ENCODE results near the gene BBLN.
"Not testable (repeated sequence)": the region's sequence is repeated elsewhere in the genome, so short reads cannot be mapped to it uniquely, and the experiment has no call there.

BBLN gene

DNA sequence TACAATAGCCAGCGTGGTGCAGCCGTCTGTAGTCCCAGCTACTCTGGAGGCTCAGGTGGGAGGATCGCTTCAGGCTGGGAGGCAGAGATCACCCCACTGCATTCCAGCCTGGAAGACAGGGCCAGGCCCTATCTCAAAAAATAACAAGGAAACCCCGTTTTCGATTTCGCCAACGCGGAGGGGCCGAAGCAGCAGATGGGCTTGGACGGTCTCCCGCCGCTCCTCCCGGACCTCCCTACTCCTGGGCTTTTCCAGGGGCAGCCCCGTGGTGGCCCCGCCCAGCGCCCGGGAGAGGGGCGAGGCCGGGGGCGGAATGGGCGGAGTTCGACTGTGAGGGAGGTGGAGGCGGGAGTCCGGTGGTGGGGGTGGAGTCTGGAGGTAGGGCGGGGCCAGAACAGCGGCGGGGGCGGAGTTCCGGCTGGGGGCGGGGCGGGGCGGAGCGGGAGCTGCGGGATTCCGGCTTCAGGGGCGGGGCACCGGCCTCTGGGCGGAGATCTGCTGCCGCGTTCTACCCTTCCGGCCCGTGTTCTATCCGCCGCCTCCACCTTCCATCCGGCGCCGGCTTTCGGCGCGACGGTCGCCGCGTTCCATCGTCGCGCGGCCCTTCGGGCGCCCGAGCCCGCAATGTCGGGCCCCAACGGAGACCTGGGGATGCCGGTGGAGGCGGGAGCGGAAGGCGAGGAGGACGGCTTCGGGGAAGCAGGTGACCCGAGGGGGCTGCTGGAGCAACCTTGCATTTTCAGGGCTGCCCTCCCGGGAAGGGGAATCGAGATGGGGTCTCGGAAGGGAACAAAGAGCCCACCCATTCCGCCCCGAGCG, at the start of gene BBLN:
TSS of gene BBLN (plus strand) at position 482 of the 819 bp plus-strand sequence. CDS start at position 625, 143 bp downstream.
- DNase-seq (ENCODE audit: low spot score) = peak; percentile 87

DNA sequence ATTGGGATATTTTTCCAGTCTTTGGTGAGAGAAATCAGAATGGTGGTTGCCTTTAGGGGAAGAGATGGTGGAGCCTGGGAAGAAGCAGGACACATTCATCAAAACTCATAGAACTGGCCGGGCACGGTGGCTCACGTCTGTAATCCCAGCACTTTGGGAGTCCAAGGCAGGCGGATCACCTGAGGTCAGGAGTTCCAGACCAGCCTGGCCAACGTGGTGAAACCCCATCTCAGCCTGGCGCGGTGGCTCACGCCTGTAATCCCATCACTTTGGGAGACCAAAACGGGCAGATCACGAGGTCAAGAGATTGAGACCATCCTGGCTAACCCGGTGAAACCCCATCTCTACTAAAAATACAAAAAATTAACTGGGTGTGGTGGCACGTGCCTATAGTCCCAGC, 48.3 kb upstream of the BBLN start:
- not testable (repeated sequence) for DNase-seq (ENCODE audit: low spot score)

DNA sequence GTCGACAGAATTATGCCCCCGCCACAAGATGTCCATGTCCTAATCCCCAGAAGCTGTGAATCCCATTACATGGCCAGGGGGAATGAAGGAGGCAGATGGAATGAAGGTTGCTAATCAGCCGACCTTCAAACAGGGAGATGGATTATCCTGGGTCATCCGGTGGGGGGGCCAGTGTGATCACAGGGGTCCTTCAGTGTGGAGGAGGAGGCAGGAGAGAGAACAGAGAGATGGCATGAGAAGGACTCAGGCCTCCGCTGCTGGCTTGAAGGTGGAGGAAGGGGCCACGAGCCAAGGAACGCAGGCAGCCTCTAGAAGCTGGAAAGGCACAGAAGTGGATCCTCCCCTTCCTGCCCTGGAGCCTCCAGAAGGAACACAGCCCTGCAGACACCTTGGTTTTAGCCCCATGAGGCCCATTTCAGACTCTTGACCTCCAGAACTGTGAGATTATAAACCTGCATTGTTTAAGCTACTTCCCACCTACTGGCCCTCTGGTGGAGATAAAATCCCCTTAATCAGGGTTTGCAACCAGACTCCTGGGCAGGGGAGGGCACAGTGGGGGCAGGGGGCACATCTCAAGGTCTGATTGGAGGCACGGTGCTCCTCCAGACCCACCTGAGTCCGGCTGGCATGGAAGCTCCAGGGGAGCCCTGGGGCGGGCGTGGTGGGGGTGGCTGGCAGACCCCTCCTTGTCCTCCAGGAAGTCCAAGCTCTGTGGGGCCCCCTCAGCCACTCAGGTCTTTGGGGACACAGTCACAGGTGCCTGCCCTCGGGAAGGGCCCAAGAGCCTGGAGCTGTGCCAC, 46.3 kb upstream of the BBLN start:
- DNase-seq (ENCODE audit: low spot score) = no peak

- no peak for DNase-seq (ENCODE audit: low spot score)
Measured at GRCh38 chr9:128114326-128115186, 45.5 kb upstream of the BBLN start.

DNA sequence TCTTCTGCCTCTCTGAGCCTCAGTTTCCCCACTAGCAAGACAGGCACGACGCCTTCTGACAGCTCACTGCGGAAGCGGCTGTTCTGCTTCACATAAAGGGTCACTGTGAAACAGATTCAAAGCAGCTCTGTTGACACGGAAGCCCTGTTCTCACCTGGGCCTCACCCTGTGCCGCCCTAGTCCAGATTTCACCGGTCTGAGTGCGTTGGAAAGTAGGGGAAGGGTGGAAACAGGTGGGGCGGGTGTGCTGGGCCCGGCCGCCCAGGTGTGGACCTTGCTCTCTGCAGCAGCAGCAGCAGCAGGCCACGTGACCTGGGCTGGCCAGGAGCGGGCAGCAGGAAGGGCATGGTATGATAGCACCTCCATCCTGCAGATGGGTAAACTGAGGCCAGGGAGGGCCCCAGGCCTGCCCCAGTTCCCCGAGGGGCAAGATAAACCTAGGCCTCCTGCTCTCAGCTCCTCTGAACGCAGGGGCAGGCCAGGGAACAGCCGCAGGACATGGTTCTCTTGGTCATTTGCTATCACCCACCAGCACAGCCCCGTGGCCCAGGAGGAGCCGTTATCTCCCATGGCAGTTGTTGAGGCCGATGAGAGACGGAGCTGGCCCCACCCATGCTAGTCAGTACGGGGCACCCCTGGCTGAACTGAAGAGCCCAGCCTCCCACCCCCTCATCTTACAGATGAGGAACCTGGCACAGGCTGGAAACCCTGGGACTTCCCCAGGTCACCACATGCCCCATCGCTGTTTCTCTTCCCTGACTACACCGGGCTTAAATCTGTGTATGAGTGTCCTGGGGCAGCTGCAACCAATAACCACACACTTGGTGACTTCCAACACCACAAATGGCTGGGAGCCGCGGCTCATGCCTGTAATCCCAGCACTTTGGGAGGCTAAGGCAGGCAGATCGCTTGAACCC, 44.6 kb upstream of the BBLN start:
- peak; percentile 84 for DNase-seq (ENCODE audit: low spot score)

- no peak for DNase-seq (ENCODE audit: low spot score)
Measured at GRCh38 chr9:128116104-128117083, 43.7 kb upstream of the BBLN start.

DNA sequence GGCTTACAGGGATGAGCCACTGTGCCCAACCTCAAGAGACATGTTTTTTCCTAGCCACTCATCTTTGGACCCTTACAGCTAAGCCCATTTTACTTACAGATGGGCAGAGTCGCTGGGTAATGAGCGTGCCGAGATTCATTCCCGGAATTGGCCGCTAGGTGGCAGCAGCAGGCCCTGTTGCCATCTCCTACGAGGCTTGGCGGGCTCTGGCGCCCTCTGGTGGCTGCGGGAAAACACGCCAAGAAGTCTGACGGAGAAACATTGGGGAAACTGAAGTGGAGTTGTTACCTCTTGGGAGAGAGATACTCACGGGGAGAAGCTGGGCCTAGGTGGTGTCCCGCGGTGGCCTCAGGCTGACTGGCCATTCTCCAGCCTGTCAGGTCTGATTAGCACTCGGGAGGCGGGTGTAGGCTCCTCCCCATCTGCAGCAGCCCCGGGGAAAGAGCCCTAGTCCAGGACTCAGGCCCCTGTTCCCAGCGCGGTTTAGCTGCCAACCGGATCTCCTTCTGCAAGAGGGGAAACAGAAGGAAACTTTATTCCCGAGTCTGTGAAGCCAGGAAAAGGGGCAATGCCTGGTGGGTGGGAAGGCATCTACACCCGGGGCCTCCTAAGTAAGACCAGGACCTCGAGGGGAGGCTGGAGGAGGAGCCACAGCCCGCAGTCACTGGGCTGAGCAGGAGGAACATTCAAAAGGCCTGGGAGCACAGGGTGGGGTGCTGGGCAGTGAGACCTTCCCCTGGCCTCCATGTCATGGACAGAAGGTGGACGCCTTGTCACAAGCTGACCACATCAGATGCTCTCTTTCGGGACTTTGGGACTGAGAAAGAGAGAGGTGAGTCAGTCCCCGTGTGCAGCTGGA, 42.2 kb upstream of the BBLN start:
- DNase-seq (ENCODE audit: low spot score) = peak; percentile 75

DNA sequence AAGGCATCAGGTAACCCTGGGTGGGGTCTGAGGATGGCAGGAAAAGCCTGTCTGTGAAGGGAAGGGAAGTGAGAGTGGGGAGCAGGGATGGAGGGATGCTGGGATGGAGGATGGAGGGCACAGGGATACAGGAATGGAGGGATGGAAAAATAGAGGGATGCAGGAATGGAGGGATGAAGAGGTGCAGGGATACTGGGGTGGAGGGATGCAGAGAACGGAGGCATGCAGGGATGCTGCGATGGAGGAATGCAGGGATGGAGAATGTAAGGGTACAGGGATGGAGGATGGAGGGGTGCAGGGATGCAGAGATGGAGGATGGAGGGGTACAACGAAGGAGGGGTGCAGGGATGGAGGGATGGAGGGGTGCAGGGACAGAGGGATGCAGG, 41.6 kb upstream of the BBLN start:
- DNase-seq (ENCODE audit: low spot score) = no peak

DNA sequence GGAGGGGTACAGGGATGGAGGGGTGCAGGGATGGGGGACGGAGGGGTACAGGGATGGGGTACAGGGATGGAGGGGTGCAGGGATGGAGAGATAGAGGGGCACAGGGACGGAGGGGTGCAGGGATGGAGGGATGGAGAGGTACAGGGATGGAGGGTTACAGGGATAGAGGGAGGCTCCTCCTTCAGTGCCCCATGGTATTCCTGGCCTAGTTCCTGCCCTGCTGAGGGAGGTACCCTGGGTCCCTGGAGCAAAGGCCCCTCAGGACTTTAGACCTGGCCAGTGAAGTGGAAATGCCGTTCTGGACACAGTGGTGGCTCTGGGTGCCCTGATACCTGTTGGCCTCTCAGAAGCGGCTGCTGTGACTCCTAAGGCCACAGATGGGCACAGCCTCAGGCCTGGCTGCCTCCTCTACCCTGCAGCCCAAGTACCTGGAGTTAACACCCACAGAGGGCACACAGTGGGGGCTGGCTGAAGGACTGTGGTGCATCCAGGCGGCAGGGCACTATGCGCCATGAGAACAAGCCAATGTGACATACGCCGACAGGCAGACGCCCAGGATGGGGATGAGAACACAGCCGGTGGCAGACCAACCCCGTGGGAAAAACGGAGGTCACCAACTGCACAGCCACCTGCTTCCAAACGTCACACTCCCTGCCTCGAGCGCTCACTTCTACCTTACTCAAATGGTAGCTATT, 40.9 kb upstream of the BBLN start:
- DNase-seq (ENCODE audit: low spot score) = no peak

DNA sequence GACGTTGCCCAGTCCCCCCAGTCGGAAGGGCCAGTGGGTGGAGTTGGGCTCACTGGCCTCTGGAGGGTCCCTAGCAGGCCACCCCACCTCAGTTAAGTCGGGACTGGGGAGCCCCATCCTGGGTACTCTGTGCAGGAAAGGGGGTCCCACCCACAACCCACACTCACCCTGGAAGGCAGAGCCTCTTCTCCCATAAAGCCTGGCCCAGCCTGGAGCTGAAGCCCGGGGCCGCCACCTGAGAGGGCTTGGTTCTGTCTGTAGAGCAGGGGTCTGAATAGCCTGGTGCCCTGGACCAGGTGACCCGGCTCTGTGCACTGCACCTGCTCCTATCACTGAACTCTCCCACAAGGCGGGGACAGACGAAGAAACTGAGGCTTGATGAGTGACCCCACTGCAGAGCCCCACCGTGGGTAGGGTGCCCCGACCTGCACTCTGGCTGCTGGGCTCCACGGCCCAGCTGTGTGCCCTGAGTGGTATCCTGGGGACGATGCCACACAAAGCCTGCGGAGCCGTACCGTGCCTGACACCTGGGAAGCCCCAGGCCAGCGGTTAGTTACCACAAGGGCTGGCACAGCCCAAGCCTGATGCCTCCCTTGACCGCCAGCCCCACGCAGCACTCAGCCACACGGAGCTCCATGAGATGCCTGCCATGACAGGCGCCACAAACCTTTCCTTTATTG, 39.9 kb upstream of the BBLN start:
- no peak for DNase-seq (ENCODE audit: low spot score)

GRCh38 chr9:128120741-128121465, 39.2 kb upstream of the BBLN start:
- DNase-seq (ENCODE audit: low spot score) = no peak

DNA sequence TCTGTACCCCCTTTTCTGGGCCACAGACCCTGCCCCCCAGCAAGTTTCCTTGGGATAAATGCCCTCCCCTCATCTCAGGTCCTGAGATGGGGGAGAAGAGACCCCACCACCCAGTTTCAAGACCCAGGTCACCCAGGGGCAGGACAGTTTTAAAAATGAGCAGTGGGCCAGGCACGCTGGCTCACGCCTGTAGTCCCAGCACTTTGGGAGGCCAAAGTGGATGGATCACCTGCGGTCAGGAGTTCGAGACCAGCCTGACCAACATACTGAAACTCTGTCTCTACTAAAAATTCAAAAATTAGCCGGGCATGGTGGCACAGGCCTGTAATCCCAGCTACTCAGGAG, 38.6 kb upstream of the BBLN start:
- DNase-seq (ENCODE audit: low spot score) = no peak

GRCh38 chr9:128121924-128122808, 37.9 kb upstream of the BBLN start:
- no peak for DNase-seq (ENCODE audit: low spot score)

DNA sequence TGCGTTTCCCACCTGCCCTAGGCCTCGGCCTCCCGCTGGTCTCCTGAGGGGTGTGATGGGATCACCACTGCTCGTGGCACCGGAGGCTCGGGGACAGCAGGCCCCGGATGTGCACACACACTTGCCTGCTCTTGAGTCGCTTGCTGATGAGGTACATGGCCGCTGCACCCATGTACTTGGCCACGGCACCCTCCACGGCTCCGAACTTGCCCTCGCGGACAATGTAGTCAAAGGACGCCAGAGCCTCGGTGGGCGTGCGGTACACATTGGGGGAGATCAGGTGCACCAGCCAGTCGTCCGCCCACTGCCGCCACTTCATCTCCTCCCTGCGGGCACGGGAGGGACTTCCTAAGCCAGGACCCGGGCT, 37.3 kb upstream of the BBLN start:
- no peak for DNase-seq (ENCODE audit: low spot score)

DNA sequence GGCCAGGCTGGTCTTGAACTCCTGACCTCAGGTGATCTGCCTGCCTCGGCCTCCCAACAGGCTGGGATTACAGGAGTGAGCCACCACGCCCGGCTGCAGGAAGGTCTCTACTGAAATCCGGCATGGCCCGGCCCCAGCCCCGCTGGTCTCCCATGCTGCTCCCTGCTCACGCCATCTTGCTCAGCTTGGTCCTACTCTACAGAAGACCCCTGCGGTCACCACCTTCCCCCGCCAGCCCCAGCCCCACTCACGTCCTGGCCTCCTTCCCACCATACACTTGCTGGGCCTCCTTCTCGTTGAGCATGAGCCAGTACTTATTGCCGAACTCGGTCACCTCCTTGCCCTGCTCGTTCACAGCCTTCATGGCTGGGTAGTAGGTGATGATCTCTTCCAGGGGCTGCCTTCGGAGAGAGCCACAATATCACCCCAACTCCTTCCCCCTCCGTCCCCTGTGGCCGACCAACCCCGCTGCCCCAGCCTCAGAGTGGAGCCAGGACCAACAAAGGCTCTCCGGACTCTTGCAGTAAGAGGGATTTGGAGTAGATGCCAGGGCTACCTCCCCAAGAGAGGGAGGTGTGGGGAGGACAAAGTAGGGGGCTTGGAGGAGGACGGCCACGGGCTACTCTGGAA, 36.5 kb upstream of the BBLN start:
- DNase-seq (ENCODE audit: low spot score) = no peak

- DNase-seq (ENCODE audit: low spot score) = no peak
Measured at GRCh38 chr9:128124451-128124850, 35.6 kb upstream of the BBLN start.

All from SW480 (cell line).